Measurements from ENCODE around the gene CLCN6.

Gene CLCN6

GRCh38 chr1:11857164-11857851 lies 51.3 kb downstream of the CLCN6 start:
- DNase-seq: no peak

GRCh38 chr1:11858158-11858557 lies 52.2 kb downstream of the CLCN6 start:
- no peak for DNase-seq

GRCh38 chr1:11858613-11858967 lies 52.6 kb downstream of the CLCN6 start, which contains the start of gene NPPB:
TSS of gene NPPB (minus strand) at chr1:11858945. CDS start at chr1:11858833, 112 bp downstream.
- DNase-seq: no peak

GRCh38 chr1:11858968-11859871 lies 53.2 kb downstream of the CLCN6 start:
- peak; percentile 68 for DNase-seq

GRCh38 chr1:11860083-11860482 lies 54.1 kb downstream of the CLCN6 start:
- no peak for DNase-seq

GRCh38 chr1:11860587-11860986 lies 54.6 kb downstream of the CLCN6 start:
- DNase-seq: no peak

GRCh38 chr1:11862890-11863289 lies 56.9 kb downstream of the CLCN6 start:
- DNase-seq: no peak

GRCh38 chr1:11868331-11868980 lies 62.5 kb downstream of the CLCN6 start:
- DNase-seq: no peak

GRCh38 chr1:11869104-11869503 lies 63.1 kb downstream of the CLCN6 start:
- no peak for DNase-seq

- DNase-seq: no peak
Observed at GRCh38 chr1:11869650-11870207, 63.7 kb downstream of the CLCN6 start.

- DNase-seq: no peak
Observed at GRCh38 chr1:11872545-11872944, 66.6 kb downstream of the CLCN6 start.

- DNase-seq: no peak
Observed at GRCh38 chr1:11873395-11874257, 67.6 kb downstream of the CLCN6 start.

- no peak for DNase-seq
Observed at GRCh38 chr1:11874258-11874562, 68.2 kb downstream of the CLCN6 start.

GRCh38 chr1:11874624-11875023 lies 68.6 kb downstream of the CLCN6 start:
- DNase-seq: no peak

- no peak for DNase-seq
Observed at GRCh38 chr1:11875094-11875493, 69.1 kb downstream of the CLCN6 start.

GRCh38 chr1:11877074-11877473 lies 71.1 kb downstream of the CLCN6 start:
- no peak for DNase-seq

- no peak for DNase-seq
Observed at GRCh38 chr1:11878081-11878890, 72.3 kb downstream of the CLCN6 start.

- DNase-seq: no peak
Observed at GRCh38 chr1:11878891-11879190, 72.8 kb downstream of the CLCN6 start.

GRCh38 chr1:11879311-11880180 lies 73.6 kb downstream of the CLCN6 start:
- no peak for DNase-seq

GRCh38 chr1:11880181-11880575 lies 74.2 kb downstream of the CLCN6 start:
- DNase-seq: no peak
